GM18519 (cell line): ENCODE results near the gene DIP2C.

Experiments used
- ATAC-seq: cut with Tn5 transposase; IDR thresholded peaks from one replicate; pipeline ENCODE4 v1.9.1; 2021; ENCODE audit warnings: mild to moderate bottlenecking, moderate library complexity; ENCODE audit not compliant: unreplicated experiment, low FRiP score

Gene DIP2C

GRCh38 chr10:247480-247879 is 442.0 kb downstream of the DIP2C start:
- no peak for ATAC-seq

GRCh38 chr10:246431-246830 is 443.0 kb downstream of the DIP2C start:
- ATAC-seq = no peak

GRCh38 chr10:244227-244626 is 445.2 kb downstream of the DIP2C start:
- ATAC-seq = no peak

GRCh38 chr10:241966-242643 is 447.4 kb downstream of the DIP2C start:
- ATAC-seq = no peak

GRCh38 chr10:241451-241850 is 448.0 kb downstream of the DIP2C start:
- ATAC-seq = no peak

GRCh38 chr10:239109-239508 is 450.4 kb downstream of the DIP2C start:
- no peak for ATAC-seq

- no peak for ATAC-seq
Observed at GRCh38 chr10:235915-236314, 453.6 kb downstream of the DIP2C start.

GRCh38 chr10:234708-235406 is 454.6 kb downstream of the DIP2C start:
- ATAC-seq = no peak

- no peak for ATAC-seq
Observed at GRCh38 chr10:232878-233277, 456.6 kb downstream of the DIP2C start.

- no peak for ATAC-seq
Observed at GRCh38 chr10:232061-232460, 457.4 kb downstream of the DIP2C start.

GRCh38 chr10:230758-231157 is 458.7 kb downstream of the DIP2C start:
- ATAC-seq = no peak

- ATAC-seq = no peak
Observed at GRCh38 chr10:228366-228765, 461.1 kb downstream of the DIP2C start.

GRCh38 chr10:227014-227413 is 462.5 kb downstream of the DIP2C start:
- no peak for ATAC-seq

- ATAC-seq = no peak
Observed at GRCh38 chr10:226018-226417, 463.4 kb downstream of the DIP2C start.

- no peak for ATAC-seq
Observed at GRCh38 chr10:224571-224970, 464.9 kb downstream of the DIP2C start.
